Measurements from ENCODE around the gene TCEAL3.
"Not testable (repeated sequence)": the region's sequence is repeated elsewhere in the genome, so short reads cannot be mapped to it uniquely, and the experiment has no call there.

Gene TCEAL3

DNA sequence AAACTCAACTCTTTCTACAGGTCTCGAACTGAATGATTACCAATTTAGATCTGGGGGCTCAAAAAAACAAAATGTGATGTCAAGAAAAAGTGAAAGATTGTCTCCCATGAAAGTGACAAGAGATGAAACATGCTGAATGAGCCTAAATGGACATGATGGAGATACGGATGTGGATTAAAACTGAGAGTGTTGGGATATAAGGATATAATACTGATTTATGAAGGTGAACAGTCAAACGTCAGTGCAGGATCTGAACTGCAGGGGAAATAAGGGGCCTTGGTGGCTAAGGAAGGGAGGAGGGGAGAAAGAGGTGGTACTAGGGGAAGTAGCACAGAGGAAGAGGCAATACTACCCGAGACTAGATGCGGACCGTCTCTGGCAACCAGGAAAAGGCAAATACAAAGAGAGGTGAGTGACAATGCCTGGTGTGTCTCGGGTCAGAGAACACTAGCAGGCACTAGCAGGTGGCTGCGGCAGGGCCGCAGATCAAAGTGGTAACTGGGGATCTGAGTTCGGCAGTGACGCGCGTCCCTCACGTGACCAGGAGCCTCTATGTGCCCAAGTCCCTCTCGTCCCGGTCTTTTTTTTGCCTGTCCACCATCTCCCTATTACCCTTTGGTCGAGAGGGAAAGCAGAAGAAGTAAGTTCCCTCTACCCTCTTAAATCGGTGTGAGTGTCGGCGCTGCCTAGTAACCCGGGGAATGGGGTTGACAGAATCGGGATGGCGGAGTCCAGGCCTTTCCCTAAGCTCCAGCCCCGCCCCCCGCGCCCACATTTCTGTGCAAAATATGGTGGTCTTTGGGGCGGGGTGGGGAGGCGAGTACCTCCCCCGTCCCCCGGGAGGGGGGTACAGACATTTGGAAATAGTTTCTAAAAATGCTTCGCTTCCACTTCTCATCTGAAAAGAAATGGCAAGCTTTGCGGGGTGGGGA is 20.9 kb downstream of the TCEAL3 start, which contains the start of gene TCEAL1:
Gene TCEAL1 (plus strand): TSS at position 590 of the 932 bp plus-strand sequence. CDS start 942 bp downstream, outside the sequence.
- peak; percentile 37 for DNase-seq

DNA sequence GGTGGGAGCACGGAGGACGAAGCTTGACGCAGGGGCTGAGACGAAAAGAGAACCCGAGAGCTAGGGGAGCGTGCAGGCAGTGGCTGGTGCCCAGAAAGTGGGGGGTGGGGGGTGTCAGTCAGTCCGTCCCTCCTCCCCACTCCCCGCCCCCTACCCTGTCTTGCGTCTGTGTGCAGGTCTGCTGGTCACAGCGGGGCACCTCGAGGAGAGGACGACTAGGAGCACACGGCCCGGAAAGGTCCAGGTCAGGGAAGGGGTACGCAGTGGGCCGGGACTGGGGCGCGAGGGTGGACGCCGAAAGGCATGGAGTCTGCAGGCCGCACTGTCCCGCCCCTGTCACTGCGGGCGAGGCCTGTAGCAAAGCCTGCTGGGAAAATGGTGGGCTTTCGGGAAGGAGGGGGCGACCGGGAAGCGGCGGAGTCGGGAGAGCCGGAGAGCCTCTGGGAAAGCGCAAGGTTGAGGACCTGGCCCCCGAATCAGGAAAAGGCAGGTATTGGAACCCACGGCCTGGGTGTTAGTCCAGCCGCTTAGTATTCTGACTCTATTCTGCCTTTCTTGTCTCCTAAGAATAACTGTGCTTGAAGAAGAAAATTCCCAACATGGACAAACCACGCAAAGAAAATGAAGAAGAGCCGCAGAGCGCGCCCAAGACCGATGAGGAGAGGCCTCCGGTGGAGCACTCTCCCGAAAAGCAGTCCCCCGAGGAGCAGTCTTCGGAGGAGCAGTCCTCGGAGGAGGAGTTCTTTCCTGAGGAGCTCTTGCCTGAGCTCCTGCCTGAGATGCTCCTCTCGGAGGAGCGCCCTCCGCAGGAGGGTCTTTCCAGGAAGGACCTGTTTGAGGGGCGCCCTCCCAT is 21.8 kb downstream of the TCEAL3 start:
- DNase-seq, result peak; percentile 75

DNA sequence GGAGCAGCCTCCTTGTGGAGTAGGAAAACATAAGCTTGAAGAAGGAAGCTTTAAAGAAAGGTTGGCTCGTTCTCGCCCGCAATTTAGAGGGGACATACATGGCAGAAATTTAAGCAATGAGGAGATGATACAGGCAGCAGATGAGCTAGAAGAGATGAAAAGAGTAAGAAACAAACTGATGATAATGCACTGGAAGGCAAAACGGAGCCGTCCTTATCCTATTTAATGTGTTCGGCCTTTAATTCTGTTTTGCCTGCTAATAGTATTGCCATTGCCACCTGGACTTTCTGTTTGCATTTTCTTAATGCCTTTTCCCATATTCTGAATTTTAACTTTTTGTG is 22.4 kb downstream of the TCEAL3 start:
- no peak for DNase-seq

DNA sequence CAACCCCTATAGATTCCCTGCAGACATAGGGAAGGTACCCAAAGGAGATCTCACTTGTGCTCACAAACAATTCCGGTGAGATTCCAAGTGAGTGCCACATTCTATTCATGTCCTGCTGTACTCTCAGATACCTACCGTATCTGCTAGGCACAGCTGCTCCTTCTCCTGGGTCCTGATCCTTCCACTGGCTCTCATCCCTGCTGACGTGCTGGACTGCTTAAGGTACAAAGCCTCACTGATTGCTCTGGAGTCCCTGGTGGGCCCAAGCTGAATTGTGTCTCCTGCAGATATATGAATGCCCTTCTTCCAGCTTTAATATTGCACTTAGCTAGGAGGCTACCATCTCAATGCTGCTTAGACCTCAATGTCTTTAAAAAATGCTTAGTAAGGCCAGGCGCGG is 23.4 kb downstream of the TCEAL3 start:
- no peak for DNase-seq

DNA sequence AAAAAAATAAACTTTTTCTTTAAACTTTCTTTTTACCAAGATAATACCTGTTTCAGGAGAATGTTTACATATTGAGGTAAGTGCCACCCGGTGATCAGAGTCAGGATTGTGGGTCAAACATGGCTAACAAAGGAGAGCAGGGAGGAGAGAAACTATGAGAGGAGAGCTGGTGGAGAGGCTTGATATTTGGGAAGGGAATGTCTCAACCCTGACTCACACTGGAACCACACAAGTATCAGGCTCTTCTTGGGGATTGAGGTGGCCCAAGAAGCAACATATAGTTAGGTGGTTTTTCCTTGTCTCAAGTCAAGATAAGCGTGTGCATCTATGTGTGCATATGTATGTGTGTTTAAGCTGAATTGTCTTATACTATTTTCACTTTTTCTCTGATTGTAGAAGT is 27.7 kb downstream of the TCEAL3 start:
- no peak for DNase-seq

DNA sequence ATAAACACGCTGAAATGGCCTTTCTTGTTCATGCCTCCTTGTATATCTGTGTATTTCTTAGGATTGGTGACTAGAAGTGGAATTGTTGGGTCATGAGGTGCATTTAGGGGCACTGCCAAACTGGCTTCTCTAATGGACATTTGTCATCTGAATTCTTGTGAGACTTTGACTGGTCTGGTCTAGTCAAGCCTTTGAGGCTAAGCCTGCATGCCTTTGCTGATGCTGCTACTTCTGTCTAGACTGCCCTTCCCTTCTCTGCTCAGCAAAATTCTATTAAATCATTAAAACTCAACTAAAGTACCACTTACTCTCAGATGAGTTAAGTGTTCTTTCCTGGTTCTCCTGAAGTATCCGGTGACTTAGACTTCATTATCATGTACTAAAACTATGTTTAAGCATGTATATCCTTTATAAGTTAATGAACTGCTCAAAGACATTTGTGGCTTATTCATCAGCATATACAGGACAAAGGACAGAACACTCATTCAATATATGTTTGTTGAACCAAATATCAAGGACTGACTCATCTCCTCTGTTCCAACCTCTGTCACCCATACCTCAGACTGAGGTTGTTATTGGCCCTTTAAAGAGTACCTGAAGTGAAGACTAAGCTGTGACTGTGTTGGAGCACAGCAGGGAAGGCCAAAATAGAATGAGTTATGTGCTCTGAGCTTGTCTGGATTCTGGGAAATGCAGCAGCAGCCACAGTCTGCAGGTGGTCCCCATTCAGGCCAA is 30.0 kb downstream of the TCEAL3 start:
- peak; percentile 8 for DNase-seq

DNA sequence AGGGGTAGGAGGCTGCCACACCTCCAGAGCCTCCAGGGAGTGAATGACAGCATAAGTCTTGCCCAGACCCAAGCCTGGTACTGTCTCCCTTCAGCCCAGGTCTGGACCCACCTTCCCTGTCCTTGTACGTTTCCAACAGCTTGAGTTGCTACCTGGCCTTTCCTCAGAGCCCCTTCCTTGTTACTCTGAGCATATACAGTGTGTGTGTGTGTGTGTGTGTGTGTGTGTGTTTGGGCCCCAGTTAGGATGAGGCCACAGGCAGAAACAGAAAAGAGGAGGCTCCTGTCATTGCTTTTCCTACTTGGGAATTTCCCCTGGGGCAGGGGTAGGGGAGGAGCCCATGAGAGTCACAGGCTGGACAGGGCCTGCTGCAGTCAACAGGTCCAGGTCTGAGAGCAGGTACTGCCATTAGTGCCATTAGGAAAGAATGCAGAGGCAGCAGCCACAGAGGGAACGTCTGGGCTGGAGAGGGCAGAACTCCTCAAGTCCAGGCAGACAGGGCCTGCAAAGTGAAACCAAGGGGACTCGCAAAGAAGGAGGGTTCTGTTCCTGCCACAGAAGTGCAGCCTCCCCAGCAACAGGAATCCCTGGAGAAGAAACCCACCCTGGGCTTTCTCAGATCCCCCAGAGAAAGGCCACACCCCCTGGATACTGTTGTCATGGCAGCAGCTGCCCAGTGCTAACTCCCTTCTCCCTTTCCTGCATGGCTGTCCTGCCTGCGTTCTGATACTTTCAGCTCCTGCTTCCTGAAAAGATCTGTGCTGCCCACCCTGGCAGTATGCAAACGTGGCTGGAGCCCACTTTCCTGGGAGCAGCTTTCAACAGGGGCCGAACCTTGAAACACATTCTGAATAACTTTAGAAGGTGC is 30.9 kb downstream of the TCEAL3 start:
- not testable (repeated sequence) for DNase-seq

DNA sequence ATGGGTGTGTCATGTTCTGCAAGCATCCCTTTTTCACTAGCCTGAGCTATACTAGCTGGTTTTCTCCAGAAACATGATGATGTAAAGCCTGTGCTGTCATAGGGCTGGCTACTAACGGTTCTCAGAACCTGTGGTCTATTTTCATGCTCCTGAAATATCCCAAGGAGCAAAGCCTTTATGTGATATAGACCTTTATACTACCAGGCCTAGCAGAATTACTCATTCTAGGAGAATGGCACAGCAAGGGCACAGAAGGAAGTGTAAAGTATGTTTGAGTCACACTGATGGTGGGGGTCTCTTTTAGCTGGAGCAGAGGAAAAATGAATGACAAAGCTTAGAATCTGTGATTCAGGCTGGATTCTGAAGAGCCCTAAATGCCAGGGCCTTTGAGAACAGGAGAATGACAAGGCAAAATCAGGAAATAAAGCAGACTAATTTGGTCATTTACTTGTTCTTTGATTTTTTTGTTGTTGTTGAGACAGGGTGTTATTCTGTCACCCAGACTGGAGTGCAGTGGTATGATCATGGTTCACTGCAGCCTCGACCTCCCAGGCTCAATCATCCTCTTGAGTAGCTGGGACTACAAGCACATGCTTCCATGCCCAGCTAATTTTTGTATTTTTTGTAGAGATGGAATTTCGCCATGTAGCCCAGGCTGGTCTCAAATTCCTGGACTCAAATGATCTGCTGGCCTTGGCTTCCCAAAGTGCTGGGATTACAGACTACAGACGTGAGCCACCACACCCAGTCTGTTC is 32.8 kb downstream of the TCEAL3 start:
- DNase-seq, result peak; percentile 60

DNA sequence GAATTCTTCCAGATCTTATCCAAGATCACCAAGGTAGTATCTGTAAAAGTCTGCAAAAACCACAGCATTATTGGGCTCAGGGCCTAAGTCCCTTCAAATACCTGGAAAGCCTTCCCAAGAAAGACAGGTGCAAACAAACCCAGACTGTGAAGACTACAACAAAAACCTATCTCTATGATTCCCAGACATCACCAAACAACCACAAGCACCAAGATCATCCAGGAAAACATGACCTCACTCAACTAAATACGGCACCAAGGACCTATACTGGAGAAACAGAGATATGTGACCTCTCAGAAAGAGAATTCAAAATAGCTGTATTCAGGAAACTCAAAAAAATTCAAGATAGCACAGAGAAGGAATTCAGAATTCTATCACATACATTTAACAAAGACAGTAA is 36.4 kb downstream of the TCEAL3 start:
- no peak for DNase-seq

DNA sequence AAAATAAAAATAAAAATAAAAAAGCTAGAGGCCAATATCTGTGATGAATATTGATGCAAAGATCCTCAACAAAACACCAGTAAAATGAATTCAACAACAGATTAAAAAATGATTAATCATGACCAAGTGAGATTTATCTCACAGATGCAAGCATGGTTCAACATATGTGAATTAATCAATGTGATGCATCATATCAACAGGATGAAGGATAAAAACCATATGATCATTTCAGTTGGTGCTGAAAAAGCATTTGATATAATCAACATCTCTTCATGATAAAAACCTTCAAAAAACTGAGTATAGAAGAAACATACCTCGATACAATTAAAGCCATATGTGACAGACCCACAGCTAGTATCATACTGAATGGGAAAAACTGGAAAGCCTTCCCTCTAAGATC is 39.9 kb downstream of the TCEAL3 start:
- no peak for DNase-seq

DNA sequence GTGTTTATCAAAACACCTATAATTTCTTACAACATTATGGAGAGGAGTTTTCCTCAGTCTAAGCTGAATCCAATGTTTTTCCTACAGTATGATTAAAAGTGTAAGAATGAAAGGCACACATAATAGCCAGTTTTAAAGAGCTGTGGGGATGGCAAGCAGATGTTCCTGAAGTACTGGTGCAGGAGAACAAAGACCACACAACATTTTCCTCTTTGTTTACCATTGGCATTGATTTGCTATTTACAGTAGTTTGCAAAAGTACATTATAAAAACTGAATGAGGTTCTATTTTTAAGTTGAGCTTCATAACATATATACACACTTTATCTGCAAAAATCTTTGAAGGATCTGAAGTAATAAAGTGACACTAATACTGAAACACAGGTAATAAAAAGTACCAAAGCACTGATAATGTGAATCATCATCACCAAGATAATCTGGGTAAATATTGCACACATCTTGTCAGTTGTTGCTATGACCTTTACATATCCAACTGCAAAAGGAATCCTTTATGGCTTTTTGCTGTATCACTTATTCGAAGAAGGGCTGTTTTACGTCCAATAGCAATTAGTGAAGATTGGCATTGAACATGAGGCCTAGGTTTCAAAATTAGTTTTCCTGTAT is 43.5 kb downstream of the TCEAL3 start:
- no peak for DNase-seq

DNA sequence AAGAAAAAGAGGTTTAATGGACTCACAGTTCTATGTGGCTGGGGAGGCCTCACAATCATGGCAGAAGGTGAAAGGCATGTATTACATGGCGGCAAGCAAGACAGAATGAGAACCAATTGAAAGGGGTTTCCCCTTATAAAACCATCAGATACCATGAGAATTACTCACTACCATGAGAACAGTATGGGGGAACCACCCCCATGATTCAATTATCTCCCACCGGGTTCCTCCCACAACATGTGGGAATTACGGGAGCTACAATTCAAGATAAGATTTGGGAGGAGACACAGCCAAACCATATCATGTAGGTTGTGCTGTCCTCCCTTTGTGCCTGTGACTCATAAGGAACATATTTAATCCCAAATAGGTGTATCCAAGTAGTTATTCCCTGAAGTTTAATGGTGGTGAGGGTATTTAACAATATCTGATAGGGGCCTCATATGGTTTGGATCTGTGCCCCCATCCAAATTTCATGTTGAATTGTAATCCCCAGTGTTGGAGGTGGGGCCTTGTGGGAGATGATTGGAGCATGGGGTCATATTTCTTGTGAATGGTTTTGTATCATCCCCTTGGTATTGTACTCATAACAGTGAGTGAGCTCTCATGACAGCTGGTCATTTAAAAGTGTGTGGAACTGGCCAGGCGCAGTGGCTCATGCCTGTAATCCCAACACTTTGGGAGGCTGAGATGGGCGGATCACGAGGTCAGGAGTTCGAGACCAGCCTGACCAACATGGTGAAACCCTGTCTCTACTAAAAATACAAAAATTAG is 47.7 kb downstream of the TCEAL3 start:
- DNase-seq, result not testable (repeated sequence)

DNA sequence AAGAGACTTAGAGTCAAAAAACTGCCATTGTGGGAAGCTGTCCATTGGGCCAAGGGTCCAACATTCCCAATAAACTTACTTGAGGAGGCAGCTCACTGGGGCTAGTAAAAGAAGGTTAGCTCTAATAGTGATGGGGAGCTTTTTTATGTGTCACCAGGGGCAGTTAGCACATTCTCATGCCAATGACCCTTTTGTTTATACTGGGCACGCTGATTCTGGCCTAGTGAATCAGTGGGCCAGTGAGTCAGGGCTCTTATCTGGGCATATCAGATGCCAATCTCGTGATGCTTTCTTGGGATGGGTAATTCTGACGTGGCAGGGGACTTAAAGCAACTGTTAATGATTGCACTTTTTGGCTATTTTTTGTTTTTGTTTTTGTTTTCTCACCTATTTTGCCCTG is 48.9 kb downstream of the TCEAL3 start:
- peak; percentile 34 for DNase-seq

DNA sequence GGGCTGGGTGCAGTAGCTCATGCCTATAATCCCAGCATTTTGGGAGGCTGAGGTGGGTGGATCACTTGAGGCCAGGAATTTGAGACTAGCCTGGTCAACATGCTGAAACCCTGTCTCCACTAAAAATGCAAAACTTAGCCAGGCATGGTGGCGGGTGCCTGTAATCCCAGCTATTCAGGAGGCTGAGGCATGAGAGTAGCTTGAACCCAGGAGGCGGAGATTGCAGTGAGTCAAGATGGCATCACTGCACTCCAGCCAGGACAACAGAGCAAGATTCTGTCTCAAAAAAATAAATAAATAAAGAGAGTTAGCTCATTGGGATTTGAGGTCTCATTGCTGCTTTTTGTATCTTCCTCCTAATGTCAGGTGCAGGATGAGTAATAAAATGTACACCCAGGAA is 49.3 kb downstream of the TCEAL3 start:
- not testable (repeated sequence) for DNase-seq

DNA sequence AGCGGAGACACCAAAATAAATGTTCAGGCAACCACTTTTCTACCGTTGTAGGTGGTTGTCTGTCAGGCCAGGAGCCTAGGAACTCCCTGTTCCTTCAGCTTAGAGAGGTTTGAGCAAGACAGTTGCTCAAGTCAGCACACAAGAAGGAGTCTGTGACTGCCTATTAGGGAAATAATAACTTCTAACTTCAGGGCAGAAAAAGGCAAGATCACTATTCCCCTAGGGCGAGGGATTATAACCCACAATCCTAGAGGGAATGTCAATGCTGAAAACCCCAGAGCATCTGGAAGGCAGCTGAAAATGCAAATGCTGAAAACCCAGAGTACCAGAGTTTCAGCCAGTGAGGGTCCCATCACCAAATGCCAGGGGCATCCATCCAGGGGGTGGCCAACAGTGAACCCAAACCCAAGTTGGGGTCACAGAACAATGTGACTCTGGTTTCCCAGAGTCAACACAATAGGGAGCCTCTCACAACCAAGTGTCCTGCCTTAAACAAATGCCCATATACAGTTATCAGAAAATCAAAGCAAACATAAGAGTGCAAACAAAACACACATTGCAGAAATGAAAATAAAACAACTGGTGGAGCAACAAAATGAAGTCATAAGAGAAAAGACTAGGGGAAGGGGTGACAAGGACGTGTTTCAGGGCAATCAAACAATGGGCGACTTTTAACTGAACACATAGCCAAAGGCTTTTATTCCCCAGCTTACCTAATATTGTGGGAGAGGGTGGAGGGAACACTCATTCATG is 51.1 kb downstream of the TCEAL3 start:
- DNase-seq, result no peak

DNA sequence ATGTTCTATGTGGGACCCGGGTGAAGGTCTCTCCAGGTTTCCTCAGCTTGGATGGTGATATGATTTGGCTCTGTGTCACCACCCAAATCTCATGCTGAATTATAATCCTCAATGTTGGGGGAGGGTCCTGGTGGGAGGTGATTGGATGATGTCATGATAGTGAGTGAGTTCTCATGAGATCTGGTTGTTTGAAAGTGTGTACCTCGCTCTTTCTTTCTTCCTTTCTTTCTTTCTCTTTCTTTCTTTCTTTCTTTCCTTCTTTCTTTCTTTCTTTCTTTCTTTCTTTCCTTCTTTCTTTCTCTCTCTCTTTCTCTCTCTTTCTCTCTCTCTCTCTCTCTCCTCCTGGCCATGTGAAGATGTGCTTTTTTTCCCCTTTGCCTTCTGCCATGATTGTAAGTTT is 51.7 kb downstream of the TCEAL3 start:
- DNase-seq, result not testable (repeated sequence)
